SH-SY5Y (cell line): ENCODE results near the gene FAM227A.

Experiments
- GATA2 ChIP-seq: IDR thresholded peaks from 2 replicates; pipeline ENCODE4 v1.6.1; 2011; ENCODE audit warnings: mild to moderate bottlenecking, low read depth, low read length
- GATA3 ChIP-seq: IDR thresholded peaks from 2 replicates; pipeline ENCODE4 v1.6.1; 2011; ENCODE audit warnings: low read depth, mild to moderate bottlenecking, low read length, moderate library complexity

The FAM227A gene

DNA sequence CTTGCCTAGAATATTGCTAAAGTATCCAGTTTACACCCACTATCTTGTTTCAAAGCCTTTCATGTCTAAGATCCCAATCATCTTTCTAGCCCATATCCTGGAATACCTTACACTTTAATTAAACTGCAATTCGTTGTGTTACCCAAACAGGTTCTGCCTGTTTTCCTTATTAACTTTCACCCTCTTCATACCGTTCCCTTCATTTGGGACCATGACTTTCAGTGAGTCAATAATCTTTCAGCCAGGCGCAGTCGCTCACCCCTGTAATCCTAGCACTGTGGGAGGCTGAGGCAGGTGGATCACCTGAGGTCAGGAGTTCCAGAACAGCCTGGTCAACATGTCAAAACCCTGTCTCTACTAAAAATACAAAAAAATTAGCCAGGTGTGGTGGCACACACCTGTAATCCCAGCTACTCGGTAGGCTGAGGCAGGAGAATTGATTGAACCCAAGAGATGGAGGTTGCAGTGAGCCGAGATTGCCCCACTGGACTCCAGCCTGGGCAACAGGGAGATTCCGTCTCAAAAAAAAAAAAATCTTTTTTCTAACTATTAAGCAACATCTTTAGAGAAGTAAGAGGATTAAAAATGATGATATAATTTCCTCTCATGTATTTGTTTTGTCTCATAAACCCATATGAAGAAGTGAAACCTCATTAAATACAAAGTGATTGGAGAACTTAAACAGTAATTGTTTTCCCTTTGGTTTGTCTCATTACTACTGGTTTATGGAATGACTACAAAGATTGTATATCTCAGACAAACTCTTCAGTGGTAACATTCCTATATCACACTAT is 106.9 kb downstream of the FAM227A start:
- TF ChIP-seq GATA3, result no peak
- TF ChIP-seq GATA2, result no peak

GRCh38 chr22:38540701-38541100 is 115.5 kb downstream of the FAM227A start:
- no peak for TF ChIP-seq GATA2
- TF ChIP-seq GATA3, result no peak

- TF ChIP-seq GATA2, result no peak
Measured at GRCh38 chr22:38531251-38531938, 124.8 kb downstream of the FAM227A start.
